Endothelial cell of umbilical vein (primary cell): ENCODE results near the gene DSE. TPM values are rescaled to one million over a fixed set of nuclear protein-coding genes. Genes with fewer than 3 reads are reported as not detected.

Experiments used
- BruUV-seq: library from RNA; stranded (reverse); fragments of 400-500 nt; replicated peaks from 2 replicates; lab custom pipeline; 2021; lab: Mats Ljungman, UMichigan
- CTCF ChIA-PET: fragments of 300-600, 350-600 bp; sonication (Branson Sonifier 250); formaldehyde crosslinking; loops from one replicate; lab custom pipeline; 2021; ENCODE audit warnings: antibody characterized with exemption, inconsistent platforms; lab: Charles Lee
- POLR2A ChIA-PET: fragments of 300-600, 350-600 bp; sonication (Branson Sonifier 250); formaldehyde crosslinking; loops from one replicate; lab custom pipeline; 2021; ENCODE audit warnings: antibody characterized with exemption, inconsistent platforms; lab: Charles Lee
- DNase-seq: peaks from one replicate; pipeline ENCODE4 v3.0.0-alpha.2; 2011; ENCODE audit warnings: low read depth, low spot score
- FAIRE-seq: peaks from 2 replicates; lab custom pipeline; 2011; peaks lifted over from hg19 to GRCh38; lab: Jason Lieb, UNC
- H2AFZ ChIP-seq: 2 replicates; pipeline ENCODE4 v1.6.0; 2012; ENCODE audit warnings: low read depth, low read length, control low read depth, inconsistent platforms
- H3K27ac ChIP-seq: 2 replicates; pipeline ENCODE4 v1.5.1; 2011; ENCODE audit warnings: low read depth, mild to moderate bottlenecking, control low read depth, low read length, moderate library complexity; ENCODE audit not compliant: insufficient read depth
- H3K27me3 ChIP-seq, 2 experiments: 2 replicates each; pipeline versions ENCODE4 v1.6.0 to v1.6.1; 2011; ENCODE audit warnings: low read length in 2 of 2, mixed read lengths in 1 of 2; ENCODE audit not compliant: control insufficient read depth in 2 of 2, insufficient read depth in 2 of 2
- H3K36me3 ChIP-seq, 2 experiments: 2 replicates in 1 of 2; 3 replicates in 1 of 2; pipeline ENCODE4 v1.5.1; 2011; ENCODE audit warnings: low read length in 2 of 2, mild to moderate bottlenecking in 1 of 2, moderate library complexity in 1 of 2; ENCODE audit not compliant: control insufficient read depth in 2 of 2, insufficient read depth in 2 of 2; ENCODE audit errors: extremely low read depth in 1 of 2
- H3K4me1 ChIP-seq: 3 replicates; pipeline ENCODE4 v1.5.1; 2011; ENCODE audit warnings: mild to moderate bottlenecking, low read length; ENCODE audit not compliant: control insufficient read depth, insufficient read depth; ENCODE audit errors: extremely low read depth
- H3K4me2 ChIP-seq: 2 replicates; pipeline ENCODE4 v1.6.1; 2011; ENCODE audit warnings: low read length, control low read depth, mixed read lengths; ENCODE audit not compliant: insufficient read depth
- H3K4me3 ChIP-seq, 3 experiments: fragments of 200-600 bp in 1 of 3; sonication (generic), shearing (Covaris generic) in 1 of 3; replicated peaks in 1 of 3; 2 replicates each; pipeline ENCODE4 v1.5.1; 2011 to 2016; ENCODE audit warnings: control low read depth in 3 of 3, low read length in 3 of 3, mild to moderate bottlenecking in 2 of 3, inconsistent platforms in 1 of 3, low read depth in 1 of 3, moderate library complexity in 1 of 3; ENCODE audit not compliant: insufficient read depth in 1 of 3
- H3K79me2 ChIP-seq: 2 replicates; pipeline ENCODE4 v1.6.0; 2012; ENCODE audit warnings: low read length, inconsistent platforms; ENCODE audit not compliant: control insufficient read depth, insufficient read depth
- H3K9ac ChIP-seq: replicated peaks from 2 replicates; pipeline ENCODE3; 2011; ENCODE audit warnings: low read length, control low read depth; ENCODE audit not compliant: insufficient read depth; ENCODE audit errors: extremely low read depth
- H3K9me1 ChIP-seq: replicated peaks from 3 replicates; pipeline ENCODE4 v1.6.0; 2011; ENCODE audit warnings: mild to moderate bottlenecking, low read length; ENCODE audit not compliant: control insufficient read depth, insufficient read depth; ENCODE audit errors: extremely low read depth
- H3K9me3 ChIP-seq: replicated peaks from 2 replicates; pipeline ENCODE4 v1.5.1; 2012; ENCODE audit warnings: low read length, inconsistent platforms; ENCODE audit not compliant: control insufficient read depth, insufficient read depth
- H4K20me1 ChIP-seq: replicated peaks from 2 replicates; pipeline ENCODE3; 2011; ENCODE audit warnings: mild to moderate bottlenecking, low read length; ENCODE audit not compliant: control insufficient read depth, insufficient read depth; ENCODE audit errors: extremely low read depth
- CTCF ChIP-seq, 2 donors: IDR thresholded peaks; 1 replicate in 1 of 2; 2 replicates in 1 of 2; pipeline ENCODE4 v1.5.1; 2011; ENCODE audit warnings: low read length in 2 of 2, mild to moderate bottlenecking in 2 of 2, moderate library complexity in 2 of 2, control low read depth in 1 of 2, inconsistent platforms in 1 of 2, low read depth in 1 of 2; ENCODE audit not compliant: insufficient read depth in 1 of 2; ENCODE audit errors: extremely low read depth in 1 of 2
- EZH2 ChIP-seq: IDR thresholded peaks from 2 replicates; pipeline ENCODE4 v1.6.1; 2012; ENCODE audit warnings: borderline replicate concordance, low read depth, mild to moderate bottlenecking, moderate library complexity, low read length, inconsistent platforms; ENCODE audit not compliant: severe bottlenecking
- FOS ChIP-seq: IDR thresholded peaks from 2 replicates; pipeline ENCODE4 v1.6.1; 2011; ENCODE audit warnings: mild to moderate bottlenecking, low read length, moderate library complexity, borderline replicate concordance; ENCODE audit not compliant: insufficient read depth
- GATA2 ChIP-seq: IDR thresholded peaks from 2 replicates; pipeline ENCODE4 v1.7.0; 2011; ENCODE audit warnings: low read depth, mild to moderate bottlenecking, moderate library complexity, mixed read lengths, low read length; ENCODE audit not compliant: insufficient read length, insufficient read depth
- JUN ChIP-seq: IDR thresholded peaks from 2 replicates; pipeline ENCODE4 v1.6.1; 2011; ENCODE audit warnings: borderline replicate concordance, low read depth; ENCODE audit not compliant: insufficient read length, insufficient read depth
- MAX ChIP-seq: IDR thresholded peaks from 2 replicates; pipeline ENCODE4 v1.6.1; 2011; ENCODE audit not compliant: insufficient read depth, insufficient read length
- MYC ChIP-seq: IDR thresholded peaks from one replicate; pipeline ENCODE4 v1.6.1; 2011; ENCODE audit warnings: mild to moderate bottlenecking, low read depth, low read length
- POLR2A ChIP-seq: IDR thresholded peaks from 2 replicates; pipeline ENCODE4 v1.6.1; 2012; ENCODE audit warnings: low read depth, mild to moderate bottlenecking, control low read depth, low read length
- POLR2AphosphoS5 ChIP-seq: IDR thresholded peaks from 2 replicates; pipeline ENCODE4 v1.6.1; 2012; ENCODE audit warnings: low read depth, mild to moderate bottlenecking, control low read depth, low read length, moderate library complexity; ENCODE audit not compliant: insufficient read depth
- dilution Hi-C: fragments of 300-500 bp; cut with MboI; formaldehyde crosslinking; loops from one replicate; pipeline ENCODE4 v1.15.0; 2019; ENCODE audit warnings: low sequenced_read_pairs; ENCODE audit not compliant: extremely low pct_ligation_motif_present
- intact Hi-C: fragments of 100-400 bp; cut with micrococcal nuclease; formaldehyde crosslinking; loops from one replicate; pipeline ENCODE4 v1.10.0; 2022
- polyA plus RNA-seq, 4 experiments: library from polyadenylated mRNA; depleted of rRNA in 3 of 4; stranded (reverse) in 3 of 4; unstranded in 1 of 4; fragments of >200 nt; gene quantifications; 2 replicates each; pipeline versions ENCODE4 v1.2.1 to v1.2.3, GENCODE V29; 2011 to 2012; ENCODE audit warnings: missing spikeins in 1 of 4
- total RNA-seq: library from RNA; stranded (reverse); gene quantifications from 2 replicates; pipeline ENCODE4 v1.2.3, GENCODE V29; 2021

The DSE gene
- total and polyA plus RNA-seq, 2 donors (not counting 3 experiments of a cell fraction or from before 2014, with no cell fraction given), result 12.0 to 25.0 TPM

DNA sequence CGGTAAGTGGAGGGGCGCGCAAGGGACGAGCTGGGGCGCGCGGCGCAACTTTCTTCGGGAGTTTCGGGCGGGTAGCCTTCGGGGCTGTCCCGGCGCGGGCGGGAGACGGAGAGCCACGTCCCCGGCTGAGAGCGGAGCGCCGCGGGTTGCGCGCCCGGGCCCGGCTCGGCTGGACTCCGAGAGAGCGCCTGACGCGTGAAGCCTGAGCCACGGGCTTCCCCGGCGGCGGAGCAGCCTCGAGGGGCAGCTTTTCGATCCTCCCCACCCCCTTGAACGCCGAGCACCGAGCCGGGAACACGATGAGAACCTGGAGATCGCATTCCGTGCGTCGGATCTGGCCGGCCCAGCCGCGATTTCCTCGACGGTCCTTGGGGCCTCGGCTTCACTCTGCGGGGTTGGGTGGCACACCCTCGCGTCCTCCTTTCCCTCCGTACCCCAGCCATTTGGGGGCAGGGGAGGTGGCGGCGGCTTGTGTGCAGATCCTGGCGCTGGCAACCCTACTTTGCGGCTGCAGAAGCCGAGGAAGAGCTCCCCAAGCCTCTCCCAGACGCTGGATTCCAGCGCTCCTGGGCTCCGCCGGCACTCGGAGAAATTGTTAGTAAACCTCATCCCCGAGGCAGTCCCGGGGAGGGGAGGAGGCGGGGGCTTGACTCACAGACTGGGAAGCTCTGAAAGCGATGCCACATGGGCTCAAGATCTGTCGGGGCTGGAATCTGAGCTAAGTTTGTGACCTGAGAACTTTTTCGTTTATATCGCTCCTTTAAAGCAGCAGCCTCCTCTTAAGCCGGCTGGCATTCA lies 572 bp downstream of the DSE start:
- H3K79me2 ChIP-seq, result no peaks in the 10 kb centered on the region
- H3K9ac ChIP-seq, result peak overlapping the region; percentile 48
- no peaks in the 10 kb centered on the region for H3K9me1 ChIP-seq
- H4K20me1 ChIP-seq, result no peaks in the 10 kb centered on the region
- dilution Hi-C loops, result no loop called here
- no peaks in the 10 kb centered on the region for H3K36me3 ChIP-seq
- no peaks in the 10 kb centered on the region for H3K27me3 ChIP-seq
- peak overlapping the region; percentile 32 for H3K27ac ChIP-seq
- ChIA-PET CTCF (interaction anchor here (0.8 to 2.2 kb wide), 12 partner anchors 15 to 191 kb away, joined by 3 to 26 read pairs (median 4); partner anchors contain the start of gene CALHM5), POLR2A (interaction anchor here (1.2 to 1.4 kb wide), 2 partner anchors 18 to 141 kb away, joined by 3 read pairs; no protein-coding TSS in a partner anchor)
- peaks cover 6% of the 10 kb centered on the region for H3K4me1 ChIP-seq
- H2AFZ ChIP-seq, result peak overlapping the region; percentile 48
- BruUV-seq, result no TSS peak
- no peak for TF ChIP-seq POLR2AphosphoS5
- TF ChIP-seq MAX, result no peak
- TF ChIP-seq MYC, result no peak
- TF ChIP-seq CTCF (IDR thresholded peaks at IDR 0.05; ENCODE audit: extremely low read depth in 1 of 2, insufficient read depth in 1 of 2, low read depth in 1 of 2, low read length in 2 of 2), result no peak
- TF ChIP-seq EZH2, result no peak
- no peak for TF ChIP-seq FOS
- TF ChIP-seq JUN, result no peak
- no peak for TF ChIP-seq GATA2
- no peak for TF ChIP-seq POLR2A
- intact Hi-C loops, result loop anchor here (1.0 to 5.0 kb wide), 6 partner anchors 15 to 201 kb away; partner anchors contain the start of genes CALHM5 and RWDD1
- FAIRE-seq (peak; percentile 89), DNase-seq (peak; percentile 83)
- peak overlapping the region; percentile 95 for H3K4me2 ChIP-seq
- no peaks in the 10 kb centered on the region for H3K9me3 ChIP-seq
- peak overlapping the region; percentile 71 to 82 (median 81) for H3K4me3 ChIP-seq
